Stimulated activated CD4-positive, alpha-beta T cell treated with anti-CD3 and anti-CD28 coated beads, Interleukin-12 subunit alpha, Interleukin-12 subunit beta, amount 100 ng/mL, for 4 hours (primary cell): ENCODE results near the gene GAST.

ENCODE experiments used
- DNase-seq: peaks from one replicate; pipeline ENCODE4 v3.0.0-alpha.2; 2020

Gene GAST

GRCh38 chr17:41717408-41718286, 5.5 kb downstream of the GAST start:
- DNase-seq = no peak

GRCh38 chr17:41718287-41718645, 6.1 kb downstream of the GAST start:
- DNase-seq = no peak

GRCh38 chr17:41722231-41722630, 10.1 kb downstream of the GAST start:
- DNase-seq = no peak

- DNase-seq = no peak
Measured at GRCh38 chr17:41723801-41724475, 11.8 kb downstream of the GAST start.

GRCh38 chr17:41724476-41725050, 12.4 kb downstream of the GAST start:
- DNase-seq = no peak

GRCh38 chr17:41725134-41725533, 13.0 kb downstream of the GAST start:
- no peak for DNase-seq

- DNase-seq = no peak
Measured at GRCh38 chr17:41728056-41728455, 15.9 kb downstream of the GAST start.

- no peak for DNase-seq
Measured at GRCh38 chr17:41730479-41730878, 18.3 kb downstream of the GAST start.

- DNase-seq = no peak
Measured at GRCh38 chr17:41731836-41732235, 19.7 kb downstream of the GAST start.

GRCh38 chr17:41733348-41734138, 21.4 kb downstream of the GAST start:
- DNase-seq = no peak

GRCh38 chr17:41734139-41734948, 22.2 kb downstream of the GAST start, which contains the start of gene HAP1:
Gene HAP1 (minus strand): TSS chr17:41734643. CDS start chr17:41734634, 9 bp downstream.
- DNase-seq = no peak

- no peak for DNase-seq
Measured at GRCh38 chr17:41734949-41735313, 22.8 kb downstream of the GAST start.

GRCh38 chr17:41735744-41736143, 23.6 kb downstream of the GAST start:
- DNase-seq = no peak

GRCh38 chr17:41736983-41737679, 25.0 kb downstream of the GAST start:
- no peak for DNase-seq

- no peak for DNase-seq
Measured at GRCh38 chr17:41737680-41738023, 25.5 kb downstream of the GAST start.

GRCh38 chr17:41738077-41738800, 26.1 kb downstream of the GAST start:
- peak; percentile 78 for DNase-seq

- no peak for DNase-seq
Measured at GRCh38 chr17:41738801-41739112, 26.6 kb downstream of the GAST start.

- DNase-seq = no peak
Measured at GRCh38 chr17:41739661-41740352, 27.7 kb downstream of the GAST start.

- no peak for DNase-seq
Measured at GRCh38 chr17:41740506-41740905, 28.4 kb downstream of the GAST start.

GRCh38 chr17:41741709-41742108, 29.6 kb downstream of the GAST start:
- no peak for DNase-seq

- DNase-seq = no peak
Measured at GRCh38 chr17:41748275-41748674, 36.1 kb downstream of the GAST start.
